OCI-LY1 (cell line): ENCODE data around the gene SH3BGRL3.

ENCODE experiments used
- H2AFZ ChIP-seq: fragments of 200-600 bp; sonication (generic), shearing (Covaris generic); 2 replicates; pipeline ENCODE4 v1.6.0; 2014; ENCODE audit warnings: antibody characterized with exemption, mild to moderate bottlenecking, low read length
- H3F3A ChIP-seq: fragments of 200-600 bp; sonication (generic), shearing (Covaris generic); 2 replicates; pipeline ENCODE4 v1.6.0; 2014; ENCODE audit warnings: mild to moderate bottlenecking, antibody characterized with exemption, low read length, moderate library complexity; ENCODE audit not compliant: insufficient read depth
- H3K27ac ChIP-seq: fragments of 200-600 bp; sonication (generic); 2 replicates; pipeline ENCODE4 v1.5.1; 2014; ENCODE audit warnings: low read length, mixed run types, mild to moderate bottlenecking, low read depth; ENCODE audit not compliant: poor library complexity, severe bottlenecking
- H3K27me3 ChIP-seq: fragments of 200-600 bp; sonication (generic); 2 replicates; pipeline ENCODE4 v1.6.0; 2014; ENCODE audit warnings: antibody characterized with exemption, mild to moderate bottlenecking, low read length, moderate library complexity; ENCODE audit not compliant: insufficient read depth
- H3K36me3 ChIP-seq: fragments of 200-600 bp; sonication (generic); 2 replicates; pipeline ENCODE4 v1.6.1; 2014; ENCODE audit warnings: mild to moderate bottlenecking, antibody characterized with exemption, low read length, moderate library complexity, mixed read lengths; ENCODE audit not compliant: insufficient read depth
- H3K4me1 ChIP-seq: fragments of 200-600 bp; sonication (generic); 2 replicates; pipeline ENCODE4 v1.5.1; 2014; ENCODE audit warnings: mild to moderate bottlenecking, low read length, moderate library complexity; ENCODE audit not compliant: insufficient read depth, severe bottlenecking
- H3K4me2 ChIP-seq: fragments of 200-600 bp; sonication (generic), shearing (Covaris generic); 2 replicates; pipeline ENCODE4 v1.6.1; 2014; ENCODE audit warnings: low read length
- H3K4me3 ChIP-seq: fragments of 200-600 bp; sonication (generic); 2 replicates; pipeline ENCODE4 v1.5.1; 2014; ENCODE audit warnings: low read length, low read depth, mild to moderate bottlenecking, mixed read lengths; ENCODE audit not compliant: poor library complexity, severe bottlenecking
- H3K79me2 ChIP-seq: fragments of 200-600 bp; shearing (Covaris generic); 2 replicates; pipeline ENCODE4 v1.6.1; 2016; ENCODE audit warnings: mixed run types, low read length, mixed read lengths; ENCODE audit not compliant: insufficient read depth
- H3K9ac ChIP-seq: fragments of 200-600 bp; sonication (generic), shearing (Covaris generic); 2 replicates; pipeline ENCODE4 v1.6.1; 2014; ENCODE audit warnings: mild to moderate bottlenecking, low read length, mixed read lengths
- H3K9me2 ChIP-seq: fragments of 200-600 bp; sonication (generic), shearing (Covaris generic); 2 replicates; pipeline ENCODE4 v1.6.1; 2014; ENCODE audit warnings: low read depth, mild to moderate bottlenecking, low read length, mixed read lengths
- H3K9me3 ChIP-seq: fragments of 200-600 bp; shearing (Covaris generic); 2 replicates; pipeline ENCODE4 v1.6.1; 2014; ENCODE audit warnings: low read length, mixed read lengths
- H4K20me1 ChIP-seq: fragments of 200-600 bp; sonication (generic), shearing (Covaris generic); 2 replicates; pipeline ENCODE4 v1.6.0; 2016; ENCODE audit warnings: mild to moderate bottlenecking, low read length; ENCODE audit not compliant: insufficient read depth
- EZH2 ChIP-seq: fragments of 200-600 bp; sonication (generic), shearing (Covaris generic); IDR thresholded peaks from 2 replicates; pipeline ENCODE4 v1.8.0; 2017; ENCODE audit warnings: borderline replicate concordance, mixed run types, mild to moderate bottlenecking, antibody characterized with exemption, low read length, moderate library complexity, mixed read lengths
- TF ChIP-seq, protein P1 (sequence below): fragments of 200-600 bp; sonication (generic), shearing (Covaris generic); IDR thresholded peaks from 2 replicates; pipeline ENCODE4 v1.5.1; 2017; ENCODE audit warnings: mild to moderate bottlenecking, antibody characterized with exemption, low read length, moderate library complexity, mixed read lengths

Gene SH3BGRL3

DNA sequence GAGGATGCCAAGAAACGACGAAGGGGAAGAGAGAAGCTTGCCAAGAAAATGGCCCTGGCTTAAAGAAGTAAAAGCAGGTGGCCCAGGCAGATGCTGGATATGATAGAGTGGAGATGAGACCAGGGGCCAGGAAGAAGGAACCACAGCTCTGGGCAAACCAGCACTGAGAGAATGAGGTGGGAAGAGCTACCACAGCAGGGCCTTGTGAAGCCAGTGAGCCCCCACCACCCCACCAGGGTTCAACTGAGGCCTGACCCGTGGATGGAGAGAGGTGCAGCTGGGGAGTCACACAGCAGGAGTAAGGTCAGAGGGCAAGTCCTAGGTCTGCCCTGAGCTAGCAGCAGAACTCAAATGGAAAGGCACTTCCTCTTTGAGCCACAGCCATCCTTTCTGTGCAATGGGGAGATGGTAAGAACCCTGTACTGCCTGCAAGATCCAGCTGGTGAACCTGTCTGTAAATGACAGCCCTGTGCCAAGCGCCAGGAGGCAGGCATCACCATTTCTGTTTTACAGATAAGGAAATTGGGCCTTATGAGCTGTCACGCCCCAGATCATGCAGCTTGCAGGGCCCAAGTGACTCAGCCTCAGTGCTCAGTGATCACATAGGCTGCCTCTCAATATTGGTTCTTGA, 8.5 kb downstream of the SH3BGRL3 start:
- no peaks in the 10 kb centered on the region for H3K9me3 ChIP-seq
- H3K9ac ChIP-seq, result peak overlapping the region; percentile 76
- H3K9me2 ChIP-seq, result no peaks in the 10 kb centered on the region
- H2AFZ ChIP-seq, result no peak overlapping the region
- H4K20me1 ChIP-seq, result no peaks in the 10 kb centered on the region
- H3K79me2 ChIP-seq, result no peaks in the 10 kb centered on the region
- H3F3A ChIP-seq, result peaks cover 22% of the 10 kb centered on the region; the same call in 1 of the 2 replicates
- H3K4me1 ChIP-seq, result peaks cover 88% of the 10 kb centered on the region
- H3K4me3 ChIP-seq, result peak overlapping the region; percentile 2
- peak overlapping the region; percentile 54 for H3K4me2 ChIP-seq
- no peaks in the 10 kb centered on the region for H3K27me3 ChIP-seq
- peaks cover 16% of the 10 kb centered on the region; the same call in 1 of the 2 replicates for H3K36me3 ChIP-seq
- no peak for TF ChIP-seq EZH2
- TF ChIP-seq, protein P1, sequence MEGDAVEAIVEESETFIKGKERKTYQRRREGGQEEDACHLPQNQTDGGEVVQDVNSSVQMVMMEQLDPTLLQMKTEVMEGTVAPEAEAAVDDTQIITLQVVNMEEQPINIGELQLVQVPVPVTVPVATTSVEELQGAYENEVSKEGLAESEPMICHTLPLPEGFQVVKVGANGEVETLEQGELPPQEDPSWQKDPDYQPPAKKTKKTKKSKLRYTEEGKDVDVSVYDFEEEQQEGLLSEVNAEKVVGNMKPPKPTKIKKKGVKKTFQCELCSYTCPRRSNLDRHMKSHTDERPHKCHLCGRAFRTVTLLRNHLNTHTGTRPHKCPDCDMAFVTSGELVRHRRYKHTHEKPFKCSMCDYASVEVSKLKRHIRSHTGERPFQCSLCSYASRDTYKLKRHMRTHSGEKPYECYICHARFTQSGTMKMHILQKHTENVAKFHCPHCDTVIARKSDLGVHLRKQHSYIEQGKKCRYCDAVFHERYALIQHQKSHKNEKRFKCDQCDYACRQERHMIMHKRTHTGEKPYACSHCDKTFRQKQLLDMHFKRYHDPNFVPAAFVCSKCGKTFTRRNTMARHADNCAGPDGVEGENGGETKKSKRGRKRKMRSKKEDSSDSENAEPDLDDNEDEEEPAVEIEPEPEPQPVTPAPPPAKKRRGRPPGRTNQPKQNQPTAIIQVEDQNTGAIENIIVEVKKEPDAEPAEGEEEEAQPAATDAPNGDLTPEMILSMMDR, result no peak
- H3K27ac ChIP-seq, result peak overlapping the region; percentile 100

DNA sequence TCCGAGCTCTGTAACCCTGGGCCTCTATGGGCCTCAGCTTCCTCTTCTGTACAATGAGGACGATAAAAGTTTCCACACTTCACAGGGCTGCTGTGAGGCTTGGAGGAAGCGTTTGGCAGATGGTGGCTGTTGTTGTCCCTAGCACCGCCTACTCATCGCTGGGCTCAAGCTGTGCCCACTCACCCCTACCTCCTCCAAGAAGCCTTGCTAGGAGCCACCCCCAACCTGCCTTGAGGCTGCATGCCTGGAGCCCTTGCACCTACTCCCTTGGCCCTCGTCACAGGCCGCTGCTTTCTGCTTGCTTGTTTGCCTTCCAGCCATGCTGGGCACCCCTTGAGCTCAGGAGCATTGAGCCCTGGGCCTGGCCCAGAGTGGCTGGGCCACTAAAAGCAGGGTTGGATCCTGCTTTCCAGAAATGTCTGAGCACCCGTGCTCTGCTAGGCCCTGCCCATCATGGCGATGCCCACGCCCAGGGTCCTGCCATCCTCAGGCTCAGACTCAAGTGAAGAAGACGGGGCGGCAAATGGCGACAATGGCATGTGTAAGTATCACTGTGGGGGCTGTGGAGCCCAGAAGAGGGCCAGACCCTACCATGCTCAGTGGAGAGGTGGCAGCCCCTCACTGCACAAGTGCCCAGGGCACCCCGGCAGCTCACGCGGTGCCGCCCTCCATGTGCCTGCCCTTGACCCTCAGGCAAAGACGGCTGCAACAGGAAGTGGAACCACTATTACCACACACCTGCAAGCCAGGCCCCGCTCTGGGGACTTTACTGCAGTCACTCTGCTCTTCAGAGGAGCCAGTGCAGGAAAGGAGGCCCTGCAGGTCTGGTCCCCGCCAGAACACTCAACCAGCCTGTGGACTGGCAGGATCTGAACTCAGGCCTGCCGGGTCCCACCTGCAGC, 9.5 kb downstream of the SH3BGRL3 start:
- Histone ChIP-seq H3K4me3 (peak overlapping the region; percentile 8), H3F3A (peaks cover 22% of the 10 kb centered on the region; the same call in 1 of the 2 replicates), H3K4me2 (peak overlapping the region; percentile 55)

DNA sequence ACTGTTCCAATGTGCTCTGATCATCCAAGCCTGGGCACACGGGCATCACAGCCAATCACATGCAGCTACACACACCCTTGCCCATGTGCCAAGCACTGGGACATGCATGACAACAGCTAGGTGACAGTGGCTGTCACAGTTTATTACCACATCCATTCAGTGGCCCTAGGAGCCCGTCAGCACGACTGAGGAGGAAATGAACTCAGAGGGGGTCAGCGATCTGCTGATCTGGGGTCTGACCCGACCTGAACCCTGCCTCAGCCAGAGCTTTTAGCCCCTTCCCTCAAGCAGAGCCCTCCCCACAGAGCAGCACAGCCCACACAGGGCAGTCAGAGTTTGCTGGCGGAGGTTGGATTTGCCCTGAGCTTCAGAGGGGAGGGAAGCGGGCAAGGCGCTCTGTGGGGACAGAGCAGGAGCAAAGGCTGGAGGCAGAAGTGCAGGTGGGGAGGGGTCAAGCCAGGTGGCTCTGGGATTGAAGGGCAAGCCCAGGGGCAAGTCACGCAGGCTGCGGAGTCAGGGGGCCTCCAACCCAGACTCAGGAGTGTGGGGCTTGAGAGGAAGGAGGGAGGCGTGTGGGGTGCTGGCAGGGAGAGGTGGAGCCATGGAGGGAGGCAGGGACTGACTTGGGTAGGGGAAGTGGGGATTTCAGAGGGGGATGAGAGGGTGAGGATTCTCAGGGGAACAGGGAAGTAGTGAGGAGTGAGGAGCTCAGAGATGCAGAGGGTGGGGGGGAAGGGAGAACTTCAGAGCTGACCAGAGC, 10.4 kb downstream of the SH3BGRL3 start:
- Histone ChIP-seq H3K9me3 (no peaks in the 10 kb centered on the region), H4K20me1 (no peaks in the 10 kb centered on the region), H3K36me3 (peaks cover 11% of the 10 kb centered on the region; the same call in 1 of the 2 replicates), H3K9ac (peak overlapping the region; percentile 77), H3K9me2 (no peaks in the 10 kb centered on the region), H3K4me3 (peak overlapping the region; percentile 11), H3K27ac (peak overlapping the region; percentile 100), H3F3A (peaks cover 22% of the 10 kb centered on the region; the same call in 1 of the 2 replicates), H3K4me2 (peak overlapping the region; percentile 55), H2AFZ (no peak overlapping the region), H3K79me2 (no peaks in the 10 kb centered on the region), H3K27me3 (no peaks in the 10 kb centered on the region), H3K4me1 (peaks cover 72% of the 10 kb centered on the region)
- TF ChIP-seq EZH2, result no peak
- TF ChIP-seq, protein P1, result no peak

More for the DNA sequence above, 9.5 kb downstream of the SH3BGRL3 start:
- TF ChIP-seq EZH2, result no peak
- TF ChIP-seq, protein P1, result no peak
- no peak overlapping the region for H2AFZ ChIP-seq
- H3K27me3 ChIP-seq, result no peaks in the 10 kb centered on the region
- H3K9me3 ChIP-seq, result no peaks in the 10 kb centered on the region
- H3K4me1 ChIP-seq, result peaks cover 81% of the 10 kb centered on the region
- H3K27ac ChIP-seq, result peak overlapping the region; percentile 100
- H3K36me3 ChIP-seq, result peaks cover 11% of the 10 kb centered on the region; the same call in 1 of the 2 replicates
- peak overlapping the region; percentile 77 for H3K9ac ChIP-seq
- H3K79me2 ChIP-seq, result no peaks in the 10 kb centered on the region
- no peaks in the 10 kb centered on the region for H4K20me1 ChIP-seq
- no peaks in the 10 kb centered on the region for H3K9me2 ChIP-seq
